GM12878 (cell line): ENCODE data around the gene NFS1. TPM values are rescaled to one million over a fixed set of nuclear protein-coding genes. Genes with fewer than 3 reads are reported as not detected.

Experiments
- ATAC-seq: fragments of 200-7000 bp; cut with Tn5 transposase; 3 replicates; pipeline ENCODE4 v1.9.1; 2020; ENCODE audit warnings: mild to moderate bottlenecking, moderate library complexity
- BruUV-seq: library from RNA; stranded (reverse); fragments of 400-500 nt; replicated peaks from 2 replicates; lab custom pipeline; 2021; lab: Mats Ljungman, UMichigan
- CTCF ChIA-PET: fragments of 300-600 bp; sonication (Branson Sonifier 250); formaldehyde crosslinking; extraction: SDS; loops from one replicate; lab custom pipeline; 2021; ENCODE audit warnings: inconsistent platforms; lab: Yijun Ruan, JAX
- POLR2A ChIA-PET: fragments of 350-600 bp; formaldehyde crosslinking; extraction: SDS; loops from one replicate; lab custom pipeline; 2021; ENCODE audit warnings: inconsistent platforms; lab: Charles Lee
- RAD21 ChIA-PET: fragments of 300-600 bp; sonication (Branson Sonifier 250); formaldehyde crosslinking; loops from one replicate; lab custom pipeline; 2023; ENCODE audit warnings: antibody characterized with exemption; ENCODE audit not compliant: unreplicated experiment; lab: Charles Lee
- SMC1A ChIA-PET: fragments of 300-600 bp; sonication (Branson Sonifier 250); formaldehyde crosslinking; loops from one replicate; lab custom pipeline; 2023; ENCODE audit not compliant: unreplicated experiment, uncharacterized antibody; lab: Charles Lee
- DNase-seq: peaks from one replicate; pipeline ENCODE4 v3.0.0-alpha.2; 2011; ENCODE audit warnings: low read depth, low spot score
- FAIRE-seq: peaks from 3 replicates; lab custom pipeline; 2011; peaks lifted over from hg19 to GRCh38; lab: Jason Lieb, UNC
- H2AFZ ChIP-seq: 2 replicates; pipeline ENCODE4 v1.6.0; 2011; ENCODE audit warnings: low read depth, low read length, control low read depth; ENCODE audit not compliant: control insufficient read depth
- H3K27ac ChIP-seq: 2 replicates; pipeline ENCODE4 v1.5.1; 2011; ENCODE audit warnings: control low read depth; ENCODE audit not compliant: control insufficient read depth, insufficient read depth
- H3K27me3 ChIP-seq, 2 experiments: replicated peaks in 1 of 2; 2 replicates each; pipeline versions ENCODE4 v1.6.0 to v1.6.1; 2011; ENCODE audit warnings: low read length in 1 of 2; ENCODE audit not compliant: control insufficient read depth in 2 of 2, insufficient read depth in 2 of 2
- H3K36me3 ChIP-seq, 2 experiments: 2 replicates each; pipeline ENCODE4 v1.5.1; 2011; ENCODE audit warnings: low read length in 1 of 2; ENCODE audit not compliant: control insufficient read depth in 2 of 2, insufficient read depth in 2 of 2
- H3K4me1 ChIP-seq: 2 replicates; pipeline ENCODE4 v1.6.1; 2011; ENCODE audit warnings: mild to moderate bottlenecking, low read length, moderate library complexity, mixed read lengths; ENCODE audit not compliant: control insufficient read depth, insufficient read depth
- H3K4me2 ChIP-seq: 2 replicates; pipeline ENCODE4 v1.6.0; 2011; ENCODE audit warnings: control low read depth; ENCODE audit not compliant: control insufficient read depth, insufficient read depth
- H3K4me3 ChIP-seq: fragments of 200-600 bp; sonication (generic); 2 replicates; pipeline ENCODE4 v1.5.1; 2016
- H3K79me2 ChIP-seq: 2 replicates; pipeline ENCODE4 v1.6.0; 2011; ENCODE audit warnings: low read length; ENCODE audit not compliant: control insufficient read depth, insufficient read depth
- H3K9ac ChIP-seq: 2 replicates; pipeline ENCODE4 v1.8.0; 2011; ENCODE audit warnings: low read length, control low read depth, mixed read lengths; ENCODE audit not compliant: control insufficient read depth, insufficient read depth
- H3K9me3 ChIP-seq: replicated peaks from 3 replicates; pipeline ENCODE4 v1.5.1; 2011; ENCODE audit warnings: mild to moderate bottlenecking, low read length; ENCODE audit not compliant: control insufficient read depth, insufficient read depth
- H4K20me1 ChIP-seq: 2 replicates; pipeline ENCODE4 v1.6.0; 2011; ENCODE audit not compliant: control insufficient read depth, insufficient read depth
- CUX1 ChIP-seq: IDR thresholded peaks from 2 replicates; pipeline ENCODE4 v1.6.1; 2012; ENCODE audit warnings: improper control_type of control experiment, low read depth, low read length; ENCODE audit not compliant: insufficient replicate concordance
- IKZF2 ChIP-seq, 2 experiments: fragments of 450-650 bp; IDR thresholded peaks; 2 replicates each; pipeline ENCODE4 v1.6.1; 2017; ENCODE audit warnings: mild to moderate bottlenecking in 2 of 2, moderate library complexity in 2 of 2
- KAT2A ChIP-seq: conservative IDR thresholded peaks from 2 replicates; pipeline ENCODE4 v1.6.1; 2011; ENCODE audit warnings: low read depth, low read length; ENCODE audit not compliant: control insufficient read depth
- KLF5 ChIP-seq: fragments of 450-650 bp; IDR thresholded peaks from 2 replicates; pipeline ENCODE4 v1.6.1; 2014; ENCODE audit warnings: mild to moderate bottlenecking; ENCODE audit not compliant: partially characterized antibody
- MLLT1 ChIP-seq: fragments of 450-650 bp; IDR thresholded peaks from 2 replicates; pipeline ENCODE4 v1.6.1; 2016; ENCODE audit warnings: mild to moderate bottlenecking
- NFYB ChIP-seq: IDR thresholded peaks from 2 replicates; pipeline ENCODE4 v1.6.1; 2011; ENCODE audit warnings: low read depth, mild to moderate bottlenecking, low read length, improper control_type of control experiment, moderate library complexity; ENCODE audit not compliant: insufficient read depth
- RBBP5 ChIP-seq: fragments of 200-600 bp; sonication (generic); conservative IDR thresholded peaks from 2 replicates; pipeline ENCODE4 v1.6.1; 2016
- RELA ChIP-seq: fragments of 450-650 bp; IDR thresholded peaks from 2 replicates; pipeline ENCODE4 v1.8.0; 2014; ENCODE audit warnings: borderline replicate concordance; ENCODE audit not compliant: partially characterized antibody
- REST ChIP-seq: IDR thresholded peaks from 2 replicates; pipeline ENCODE4 v1.6.1; 2012; ENCODE audit warnings: mild to moderate bottlenecking, low read depth, low read length
- WGBS: methylation state at CpG from one replicate; pipeline ENCODE4 v1.1.6; 2016; ENCODE audit warnings: low lambda C conversion rate; ENCODE audit not compliant: insufficient replicate concordance, insufficient coverage; ENCODE audit errors: missing lambda C conversion rate; 5-methylcytosine and 5-hydroxymethylcytosine counted together
- in situ Hi-C: fragments of 300-500 bp; cut with MboI; formaldehyde crosslinking; loops from 9 replicates; pipeline ENCODE4 v1.14.3; 2018; ENCODE audit warnings: mixed read lengths
- intact Hi-C: fragments of 100-400 bp; cut with micrococcal nuclease; formaldehyde crosslinking; loops from one replicate; pipeline ENCODE4 v1.14.2; 2022; ENCODE audit not compliant: unreplicated experiment
- polyA plus RNA-seq, 11 experiments: library from polyadenylated mRNA; depleted of rRNA in 4 of 11; unstranded in 6 of 11; stranded (reverse) in 5 of 11; fragments of >200 nt; fragmentation: Nextera tagmentation in 4 of 11; fragmentation: Illumina TruSeq in 1 of 11; extraction: Ambion mirVana in 4 of 11; extraction: Trizol in 1 of 11; gene quantifications; 1 replicate in 1 of 11; 2 replicates in 10 of 11; pipeline versions ENCODE4 v1.2.1 to v1.2.3, GENCODE V29; 2011 to 2016; ENCODE audit warnings: inconsistent platforms in 2 of 11, missing spikeins in 2 of 11, low read depth in 1 of 11
- total RNA-seq, 4 experiments: library from RNA; depleted of rRNA in 3 of 4; stranded (reverse); fragments of >200 nt in 3 of 4; fragmentation: Illumina TruSeq in 1 of 4; extraction: Trizol in 1 of 4; gene quantifications; 2 replicates each; pipeline versions ENCODE4 v1.2.1 to v1.2.3, GENCODE V29; 2013 to 2021

NFS1 gene
- total and polyA plus RNA-seq, 10 of the 15 experiments (the other 5 are each of a cell fraction or from before 2014, with no cell fraction given): 9.2 to 74.1 (median 38.6) TPM

- TF ChIP-seq CUX1 (no peak), REST (no peak)
These were observed 54.3 kb downstream of the NFS1 start (continued) for GRCh38 chr20:35644806-35645205.

GRCh38 chr20:35643045-35643444 is 56.1 kb downstream of the NFS1 start:
- intact Hi-C loops (no loop called here), in situ Hi-C loops (no loop called here)
- H3K4me1 ChIP-seq: no peaks in the 10 kb centered on the region
- 0 out of 4 replicates have a peak, but pooled peaks cover 0 to 7% of the 10 kb centered on the region in 2 experiments for H3K36me3 ChIP-seq
- no peak for DNase-seq
- no peak overlapping the region for H3K27ac ChIP-seq
- RAD21 ChIA-PET: no interaction called here
- H2AFZ ChIP-seq: no peak overlapping the region
- H3K4me2 ChIP-seq: no peak overlapping the region
- H3K79me2 ChIP-seq: peaks cover 2% of the 10 kb centered on the region
- no peaks in the 10 kb centered on the region for H3K9me3 ChIP-seq
- H3K27me3 ChIP-seq: no peaks in the 10 kb centered on the region
- H3K4me3 ChIP-seq: no peak overlapping the region
- 96% methylated on average over 7 of the region's 7 CpGs for WGBS
- no TSS peak for BruUV-seq
- SMC1A ChIA-PET: no interaction called here
- H4K20me1 ChIP-seq: no peaks in the 10 kb centered on the region; the same call in 1 of the 2 replicates
- no peak overlapping the region for H3K9ac ChIP-seq
- CTCF ChIA-PET: no interaction called here
- no peak for FAIRE-seq
- no peak for ATAC-seq
- POLR2A ChIA-PET: no interaction called here
- no peak for TF ChIP-seq NFYB
- TF ChIP-seq IKZF2 (IDR thresholded peaks at IDR 0.05): no peak
- TF ChIP-seq MLLT1: no peak
- no peak for TF ChIP-seq RELA
- no peak for TF ChIP-seq RBBP5
- no peak for TF ChIP-seq KLF5
- TF ChIP-seq KAT2A: no peak
